Endothelial cell of umbilical vein (primary cell): ENCODE results near the gene MAP3K1.

Experiments
- EZH2 ChIP-seq: IDR thresholded peaks from 2 replicates; pipeline ENCODE4 v1.6.1; 2012; ENCODE audit warnings: borderline replicate concordance, low read depth, mild to moderate bottlenecking, moderate library complexity, low read length, inconsistent platforms; ENCODE audit not compliant: severe bottlenecking
- FOS ChIP-seq: IDR thresholded peaks from 2 replicates; pipeline ENCODE4 v1.6.1; 2011; ENCODE audit warnings: mild to moderate bottlenecking, low read length, moderate library complexity, borderline replicate concordance; ENCODE audit not compliant: insufficient read depth
- JUN ChIP-seq: IDR thresholded peaks from 2 replicates; pipeline ENCODE4 v1.6.1; 2011; ENCODE audit warnings: borderline replicate concordance, low read depth; ENCODE audit not compliant: insufficient read length, insufficient read depth
- MYC ChIP-seq: IDR thresholded peaks from one replicate; pipeline ENCODE4 v1.6.1; 2011; ENCODE audit warnings: mild to moderate bottlenecking, low read depth, low read length
- POLR2A ChIP-seq: IDR thresholded peaks from 2 replicates; pipeline ENCODE4 v1.6.1; 2012; ENCODE audit warnings: low read depth, mild to moderate bottlenecking, control low read depth, low read length
- POLR2AphosphoS5 ChIP-seq: IDR thresholded peaks from 2 replicates; pipeline ENCODE4 v1.6.1; 2012; ENCODE audit warnings: low read depth, mild to moderate bottlenecking, control low read depth, low read length, moderate library complexity; ENCODE audit not compliant: insufficient read depth
- TF ChIP-seq, protein P1 (sequence below), 2 donors: IDR thresholded peaks; 1 replicate in 1 of 2; 2 replicates in 1 of 2; pipeline ENCODE4 v1.5.1; 2011; ENCODE audit warnings: low read length in 2 of 2, mild to moderate bottlenecking in 2 of 2, moderate library complexity in 2 of 2, control low read depth in 1 of 2, inconsistent platforms in 1 of 2, low read depth in 1 of 2; ENCODE audit not compliant: insufficient read depth in 1 of 2; ENCODE audit errors: extremely low read depth in 1 of 2
- TF ChIP-seq, protein P2 (sequence below): IDR thresholded peaks from 2 replicates; pipeline ENCODE4 v1.6.1; 2011; ENCODE audit not compliant: insufficient read depth, insufficient read length

DNA sequence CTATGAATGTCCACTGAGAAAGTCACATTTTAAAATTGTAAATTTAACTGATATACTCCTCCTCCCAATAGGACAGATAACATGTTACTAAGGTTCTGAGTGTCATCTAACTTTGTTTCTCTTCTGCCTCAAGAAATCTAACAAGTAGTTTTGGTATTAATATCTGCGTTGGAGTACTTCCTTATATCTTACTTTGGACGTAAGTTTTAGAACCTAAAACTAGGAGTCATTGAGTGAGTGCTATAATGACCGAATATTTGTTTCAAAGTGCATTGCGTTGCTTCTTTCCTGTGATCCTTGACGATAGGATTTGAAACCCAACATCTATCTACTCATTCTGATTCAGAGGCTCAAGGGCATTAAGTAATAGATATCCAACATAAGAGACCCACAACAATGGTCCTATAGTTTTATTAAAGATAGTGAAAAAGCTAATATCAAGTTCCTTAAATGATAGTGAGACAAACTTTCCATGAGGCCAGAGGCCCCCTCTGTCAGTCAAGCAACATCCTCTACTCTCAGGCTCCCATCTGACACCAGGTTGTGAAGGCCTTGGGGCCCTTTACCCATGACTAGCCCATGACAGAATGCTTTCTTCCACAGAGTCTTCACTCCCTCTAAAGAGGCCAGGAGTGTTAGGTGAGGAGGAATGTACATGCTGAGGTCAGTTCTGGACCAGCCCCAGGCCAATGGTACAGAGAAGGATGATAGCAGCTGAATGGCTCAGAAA, 45.3 kb upstream of the MAP3K1 start:
- TF ChIP-seq POLR2A (no peak), FOS (no peak), POLR2AphosphoS5 (no peak), JUN (no peak), EZH2 (no peak), MYC (no peak)
- TF ChIP-seq, protein P1, sequence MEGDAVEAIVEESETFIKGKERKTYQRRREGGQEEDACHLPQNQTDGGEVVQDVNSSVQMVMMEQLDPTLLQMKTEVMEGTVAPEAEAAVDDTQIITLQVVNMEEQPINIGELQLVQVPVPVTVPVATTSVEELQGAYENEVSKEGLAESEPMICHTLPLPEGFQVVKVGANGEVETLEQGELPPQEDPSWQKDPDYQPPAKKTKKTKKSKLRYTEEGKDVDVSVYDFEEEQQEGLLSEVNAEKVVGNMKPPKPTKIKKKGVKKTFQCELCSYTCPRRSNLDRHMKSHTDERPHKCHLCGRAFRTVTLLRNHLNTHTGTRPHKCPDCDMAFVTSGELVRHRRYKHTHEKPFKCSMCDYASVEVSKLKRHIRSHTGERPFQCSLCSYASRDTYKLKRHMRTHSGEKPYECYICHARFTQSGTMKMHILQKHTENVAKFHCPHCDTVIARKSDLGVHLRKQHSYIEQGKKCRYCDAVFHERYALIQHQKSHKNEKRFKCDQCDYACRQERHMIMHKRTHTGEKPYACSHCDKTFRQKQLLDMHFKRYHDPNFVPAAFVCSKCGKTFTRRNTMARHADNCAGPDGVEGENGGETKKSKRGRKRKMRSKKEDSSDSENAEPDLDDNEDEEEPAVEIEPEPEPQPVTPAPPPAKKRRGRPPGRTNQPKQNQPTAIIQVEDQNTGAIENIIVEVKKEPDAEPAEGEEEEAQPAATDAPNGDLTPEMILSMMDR (IDR thresholded peaks at IDR 0.05; ENCODE audit: extremely low read depth in 1 of 2, insufficient read depth in 1 of 2, low read depth in 1 of 2, low read length in 2 of 2): no peak
- TF ChIP-seq, protein P2, sequence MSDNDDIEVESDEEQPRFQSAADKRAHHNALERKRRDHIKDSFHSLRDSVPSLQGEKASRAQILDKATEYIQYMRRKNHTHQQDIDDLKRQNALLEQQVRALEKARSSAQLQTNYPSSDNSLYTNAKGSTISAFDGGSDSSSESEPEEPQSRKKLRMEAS: no peak
